ENCODE results near the gene ACTC1.

The ACTC1 gene

GRCh38 chr15:34799149-34800101, 4.1 kb upstream of the ACTC1 start:
- DNase-seq: peak; percentile 97

GRCh38 chr15:34796847-34797435, 1.6 kb upstream of the ACTC1 start:
- no peak for DNase-seq

- no peak for DNase-seq
Measured at GRCh38 chr15:34794590-34795206, 651 bp downstream of the ACTC1 start.

- no peak for DNase-seq
Measured at GRCh38 chr15:34793901-34794300, 1.4 kb downstream of the ACTC1 start.

GRCh38 chr15:34793071-34793470, 2.3 kb downstream of the ACTC1 start:
- DNase-seq: peak; percentile 62

GRCh38 chr15:34791701-34792100, 3.6 kb downstream of the ACTC1 start:
- DNase-seq: no peak

GRCh38 chr15:34790121-34790520, 5.2 kb downstream of the ACTC1 start:
- DNase-seq: no peak

- peak; percentile 87 for DNase-seq
Measured at GRCh38 chr15:34789326-34789725, 6.0 kb downstream of the ACTC1 start.

GRCh38 chr15:34786206-34786605, 9.1 kb downstream of the ACTC1 start:
- no peak for DNase-seq

- no peak for DNase-seq
Measured at GRCh38 chr15:34783991-34784390, 11.4 kb downstream of the ACTC1 start.

GRCh38 chr15:34783431-34783830, 11.9 kb downstream of the ACTC1 start:
- no peak for DNase-seq

GRCh38 chr15:34782901-34783300, 12.4 kb downstream of the ACTC1 start:
- no peak for DNase-seq

GRCh38 chr15:34780725-34781124, 14.6 kb downstream of the ACTC1 start:
- no peak for DNase-seq

GRCh38 chr15:34776606-34777105, 18.7 kb downstream of the ACTC1 start:
- no peak for DNase-seq

- DNase-seq: no peak
Measured at GRCh38 chr15:34773917-34774316, 21.4 kb downstream of the ACTC1 start.

GRCh38 chr15:34773013-34773412, 22.3 kb downstream of the ACTC1 start:
- no peak for DNase-seq

GRCh38 chr15:34772312-34772711, 23.0 kb downstream of the ACTC1 start:
- DNase-seq: no peak

- DNase-seq: no peak
Measured at GRCh38 chr15:34769711-34770110, 25.6 kb downstream of the ACTC1 start.

GRCh38 chr15:34768530-34768929, 26.8 kb downstream of the ACTC1 start:
- DNase-seq: no peak

GRCh38 chr15:34765741-34766140, 29.6 kb downstream of the ACTC1 start:
- no peak for DNase-seq

- DNase-seq: no peak
Measured at GRCh38 chr15:34760909-34761308, 34.4 kb downstream of the ACTC1 start.

GRCh38 chr15:34759992-34760391, 35.4 kb downstream of the ACTC1 start:
- DNase-seq: no peak

- no peak for DNase-seq
Measured at GRCh38 chr15:34759347-34759746, 36.0 kb downstream of the ACTC1 start.

GRCh38 chr15:34757262-34757661, 38.1 kb downstream of the ACTC1 start:
- DNase-seq: no peak
